Suprapubic skin (tissue), 4 donors: ENCODE results near the gene TSHZ2. TPM values are rescaled to one million over a fixed set of nuclear protein-coding genes. Genes with fewer than 3 reads are reported as not detected.

Experiments used
- DNase-seq, 2 donors: peaks; one replicate each; pipeline ENCODE4 v3.0.0-alpha.2; 2019; ENCODE audit warnings: low spot score in 2 of 2
- H3K27ac ChIP-seq: fragments of 200-600 bp; sonication (generic); one replicate; pipeline ENCODE4 v1.5.1; 2019
- H3K27me3 ChIP-seq: fragments of 200-600 bp; sonication (generic); one replicate; pipeline ENCODE4 v1.5.1; 2019
- H3K36me3 ChIP-seq: fragments of 200-600 bp; sonication (generic); one replicate; pipeline ENCODE4 v1.5.1; 2019
- H3K4me1 ChIP-seq: fragments of 200-600 bp; sonication (generic); one replicate; pipeline ENCODE4 v1.5.1; 2019
- H3K4me3 ChIP-seq: fragments of 200-600 bp; sonication (generic); one replicate; pipeline ENCODE4 v1.5.1; 2019; ENCODE audit warnings: mild to moderate bottlenecking
- H3K9me3 ChIP-seq: fragments of 200-600 bp; sonication (generic); one replicate; pipeline ENCODE4 v1.5.1; 2019
- CTCF ChIP-seq, 2 donors: fragments of 200-600 bp in 1 of 2; fragments of 450-650 bp in 1 of 2; sonication (generic) in 1 of 2; IDR thresholded peaks; one replicate each; pipeline ENCODE4 v1.5.1; 2016 to 2019; ENCODE audit warnings: antibody characterized with exemption in 2 of 2, mild to moderate bottlenecking in 1 of 2, moderate library complexity in 1 of 2
- EP300 ChIP-seq: sonication (generic); formaldehyde crosslinking; IDR thresholded peaks from one replicate; pipeline ENCODE4 v1.6.1; 2017; ENCODE audit warnings: antibody characterized with exemption
- POLR2A ChIP-seq, 2 donors: fragments of 450-650 bp; IDR thresholded peaks; one replicate each; pipeline ENCODE4 v1.6.1; 2017; ENCODE audit warnings: antibody characterized with exemption in 2 of 2, mild to moderate bottlenecking in 2 of 2, moderate library complexity in 2 of 2
- POLR2AphosphoS5 ChIP-seq, 3 donors: sonication (generic); formaldehyde crosslinking; IDR thresholded peaks; one replicate each; pipeline ENCODE4 v1.6.1; 2017; ENCODE audit warnings: antibody characterized with exemption in 3 of 3
- WGBS: methylation state at CpG from one replicate; pipeline ENCODE4 v1.1.5; 2018; 5-methylcytosine and 5-hydroxymethylcytosine counted together
- total RNA-seq, 4 donors: library from RNA; depleted of rRNA; stranded (reverse); fragments of >200 nt; gene quantifications; one replicate each; pipeline ENCODE4 v1.1.0, GENCODE V29; 2016

Gene TSHZ2
- total RNA-seq, 4 donors from 2014 or later, result 10.2 to 24.7 (median 19.2) TPM

DNA sequence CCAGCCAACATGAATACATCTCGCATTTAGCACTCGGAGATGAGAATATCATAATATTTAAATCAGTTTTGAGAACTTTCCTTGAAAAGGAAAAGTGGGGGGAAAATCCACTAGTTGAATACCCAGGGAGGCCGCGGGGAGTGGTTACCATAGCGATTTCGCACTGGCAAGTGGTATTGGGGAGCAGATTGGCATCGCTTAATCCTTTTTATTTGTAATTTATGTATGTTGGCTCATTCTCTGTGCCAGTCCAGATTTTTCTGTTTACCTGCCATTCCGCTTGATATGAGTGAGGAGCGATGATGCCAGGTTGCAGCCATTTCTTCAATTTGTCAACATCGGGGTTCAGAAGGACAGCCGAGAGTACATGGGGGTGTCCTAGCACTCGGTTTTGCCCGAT is 329.7 kb downstream of the TSHZ2 start:
- no peak for DNase-seq
- Histone ChIP-seq H3K36me3 (no peaks in the 10 kb centered on the region), H3K27ac (no peak overlapping the region), H3K9me3 (no peaks in the 10 kb centered on the region), H3K27me3 (no peaks in the 10 kb centered on the region), H3K4me1 (peaks cover 19% of the 10 kb centered on the region), H3K4me3 (no peak overlapping the region)
- TF ChIP-seq CTCF (IDR thresholded peaks at IDR 0.05), result no peak
- TF ChIP-seq POLR2AphosphoS5 (IDR thresholded peaks at IDR 0.05), result no peak
- no peak for TF ChIP-seq POLR2A (IDR thresholded peaks at IDR 0.05)
- no peak for TF ChIP-seq EP300
- 94% methylated on average over 13 of the region's 13 CpGs for WGBS

GRCh38 chr20:53302695-53303412 is 330.7 kb downstream of the TSHZ2 start:
- DNase-seq, result no peak
- Histone ChIP-seq H3K4me3 (no peak overlapping the region), H3K27ac (no peak overlapping the region), H3K27me3 (no peaks in the 10 kb centered on the region), H3K4me1 (peaks cover 19% of the 10 kb centered on the region), H3K36me3 (no peaks in the 10 kb centered on the region), H3K9me3 (no peaks in the 10 kb centered on the region)
- TF ChIP-seq EP300 (no peak), CTCF (IDR thresholded peaks at IDR 0.05) (no peak), POLR2A (IDR thresholded peaks at IDR 0.05) (no peak), POLR2AphosphoS5 (IDR thresholded peaks at IDR 0.05) (no peak)
- WGBS, result 55% methylated on average over 8 of the region's 8 CpGs

DNA sequence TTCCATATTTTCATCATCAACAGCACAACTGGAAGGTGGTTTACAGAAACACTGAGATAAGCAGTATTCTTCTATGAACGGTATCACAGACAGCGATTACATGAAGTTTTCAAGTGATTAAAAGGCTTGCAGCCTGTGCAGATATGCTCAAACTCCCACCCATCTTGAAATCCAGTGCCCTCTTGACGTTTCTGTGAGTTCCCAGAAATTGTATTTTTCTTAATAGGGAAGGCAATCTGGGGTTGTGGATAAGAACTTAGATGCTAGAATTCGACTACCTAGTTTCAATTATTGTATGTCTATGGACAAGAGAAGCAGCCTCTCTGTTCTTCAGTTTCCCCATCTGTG is 331.2 kb downstream of the TSHZ2 start:
- H3K4me3 ChIP-seq, result no peak overlapping the region
- H3K36me3 ChIP-seq, result no peaks in the 10 kb centered on the region
- DNase-seq, result no peak
- no peaks in the 10 kb centered on the region for H3K9me3 ChIP-seq
- no peaks in the 10 kb centered on the region for H3K27me3 ChIP-seq
- TF ChIP-seq POLR2A (IDR thresholded peaks at IDR 0.05), result no peak
- no peak for TF ChIP-seq EP300
- TF ChIP-seq POLR2AphosphoS5 (IDR thresholded peaks at IDR 0.05), result no peak
- no peak for TF ChIP-seq CTCF (IDR thresholded peaks at IDR 0.05)
- 67% methylated on average over 4 of the region's 4 CpGs for WGBS
- H3K27ac ChIP-seq, result no peak overlapping the region
- H3K4me1 ChIP-seq, result peaks cover 19% of the 10 kb centered on the region

GRCh38 chr20:53304146-53304545 is 332.0 kb downstream of the TSHZ2 start:
- Histone ChIP-seq H3K27ac (no peak overlapping the region), H3K36me3 (no peaks in the 10 kb centered on the region), H3K27me3 (no peaks in the 10 kb centered on the region), H3K4me3 (no peak overlapping the region), H3K4me1 (peaks cover 16% of the 10 kb centered on the region), H3K9me3 (no peaks in the 10 kb centered on the region)
- no peak for DNase-seq
- WGBS, result 96% methylated on average over 3 of the region's 3 CpGs
- TF ChIP-seq POLR2A (IDR thresholded peaks at IDR 0.05) (no peak), CTCF (IDR thresholded peaks at IDR 0.05) (no peak), POLR2AphosphoS5 (IDR thresholded peaks at IDR 0.05) (no peak), EP300 (no peak)

DNA sequence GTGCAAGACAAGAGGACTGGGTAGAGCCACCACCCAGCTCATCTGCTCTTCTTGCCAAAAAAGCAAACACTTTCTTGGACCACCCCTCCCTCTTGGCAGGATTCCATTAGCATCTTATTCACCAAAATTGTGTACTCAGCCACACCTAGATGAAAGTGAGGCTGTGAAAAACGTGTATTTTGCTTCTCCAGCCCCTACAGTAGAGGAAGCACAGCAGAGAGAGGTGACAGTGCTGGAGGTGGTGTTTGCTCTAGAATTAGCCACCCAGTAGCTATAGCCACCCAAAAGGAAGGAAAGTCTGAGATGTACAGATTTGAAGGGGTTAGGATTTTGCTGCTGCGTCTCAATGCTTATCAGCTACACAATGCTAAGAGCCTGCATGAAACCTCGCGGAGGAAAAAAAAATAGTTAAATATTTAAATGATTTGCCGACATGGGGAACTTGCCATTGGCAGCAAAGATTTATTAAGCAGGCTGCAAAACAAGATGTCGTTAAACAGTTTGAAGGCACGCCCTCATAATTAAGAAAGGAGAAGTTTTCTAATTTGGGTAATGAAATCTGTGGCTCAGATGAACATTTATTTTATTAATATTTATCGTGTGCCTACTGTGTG is 334.1 kb downstream of the TSHZ2 start:
- Histone ChIP-seq H3K27me3 (no peaks in the 10 kb centered on the region), H3K9me3 (no peaks in the 10 kb centered on the region), H3K36me3 (no peaks in the 10 kb centered on the region), H3K27ac (no peak overlapping the region), H3K4me1 (peaks cover 7% of the 10 kb centered on the region), H3K4me3 (no peak overlapping the region)
- no peak for DNase-seq
- TF ChIP-seq POLR2AphosphoS5 (IDR thresholded peaks at IDR 0.05), result no peak
- TF ChIP-seq CTCF (IDR thresholded peaks at IDR 0.05), result no peak
- no peak for TF ChIP-seq POLR2A (IDR thresholded peaks at IDR 0.05)
- no peak for TF ChIP-seq EP300
- 29% methylated on average over 8 of the region's 8 CpGs for WGBS
